Right renal cortex interstitium (tissue), 3 donors: ENCODE results near the gene B3GNT5. TPM values are rescaled to one million over a fixed set of nuclear protein-coding genes. Genes with fewer than 3 reads are reported as not detected.

Experiments used
- DNase-seq, 3 donors: peaks; one replicate each; pipeline ENCODE4 v3.0.0-alpha.2; 2013; ENCODE audit warnings: low read depth in 3 of 3, low spot score in 2 of 3
- polyA plus RNA-seq, 3 donors: library from polyadenylated mRNA; unstranded; fragments of 120-200 nt; gene quantifications; one replicate each; pipeline ENCODE4 v1.2.1, GENCODE V29; 2013; ENCODE audit not compliant: insufficient read length in 3 of 3

The B3GNT5 gene, protein sequence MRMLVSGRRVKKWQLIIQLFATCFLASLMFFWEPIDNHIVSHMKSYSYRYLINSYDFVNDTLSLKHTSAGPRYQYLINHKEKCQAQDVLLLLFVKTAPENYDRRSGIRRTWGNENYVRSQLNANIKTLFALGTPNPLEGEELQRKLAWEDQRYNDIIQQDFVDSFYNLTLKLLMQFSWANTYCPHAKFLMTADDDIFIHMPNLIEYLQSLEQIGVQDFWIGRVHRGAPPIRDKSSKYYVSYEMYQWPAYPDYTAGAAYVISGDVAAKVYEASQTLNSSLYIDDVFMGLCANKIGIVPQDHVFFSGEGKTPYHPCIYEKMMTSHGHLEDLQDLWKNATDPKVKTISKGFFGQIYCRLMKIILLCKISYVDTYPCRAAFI
- polyA plus RNA-seq = 10 to 100 TPM; 23.8 to 24.9 (median 24.5) TPM

DNA sequence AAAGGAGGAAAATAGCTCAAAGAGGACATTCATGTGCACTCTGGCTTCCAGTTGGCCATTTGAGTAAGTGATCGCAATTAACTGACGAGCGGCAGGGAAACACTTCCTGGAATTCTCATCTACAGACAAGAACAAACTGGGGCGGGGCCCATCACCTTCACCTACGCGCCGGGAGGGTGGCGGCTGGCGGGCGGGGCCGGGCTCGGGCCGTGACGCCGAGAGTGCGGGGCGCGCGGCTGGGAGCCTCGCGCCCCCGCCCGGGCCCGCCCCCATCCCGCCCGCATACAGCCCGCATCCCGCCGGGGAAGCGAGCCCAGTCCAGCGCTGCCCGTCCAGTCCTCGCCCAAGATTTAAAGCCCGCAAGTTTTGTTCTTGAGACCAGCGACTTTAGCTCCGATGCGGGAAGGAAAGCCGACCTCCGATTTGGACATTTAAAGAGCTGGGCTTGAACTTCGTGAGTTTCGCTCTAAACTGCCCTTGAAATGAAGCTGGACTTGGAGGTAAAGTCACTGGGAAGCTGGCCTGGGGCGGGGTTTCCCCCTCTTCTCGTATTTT lies at the start of gene B3GNT5:
Gene B3GNT5, plus strand, starts transcription at position 281 of the 555 bp plus-strand sequence. CDS start 16,546 bp downstream, outside the sequence.
- no peak for DNase-seq

GRCh38 chr3:183203670-183204069 lies 49.4 kb upstream of the B3GNT5 start:
- DNase-seq = no peak

- DNase-seq = no peak
These were observed 44.8 kb upstream of the B3GNT5 start for GRCh38 chr3:183208260-183208659.

DNA sequence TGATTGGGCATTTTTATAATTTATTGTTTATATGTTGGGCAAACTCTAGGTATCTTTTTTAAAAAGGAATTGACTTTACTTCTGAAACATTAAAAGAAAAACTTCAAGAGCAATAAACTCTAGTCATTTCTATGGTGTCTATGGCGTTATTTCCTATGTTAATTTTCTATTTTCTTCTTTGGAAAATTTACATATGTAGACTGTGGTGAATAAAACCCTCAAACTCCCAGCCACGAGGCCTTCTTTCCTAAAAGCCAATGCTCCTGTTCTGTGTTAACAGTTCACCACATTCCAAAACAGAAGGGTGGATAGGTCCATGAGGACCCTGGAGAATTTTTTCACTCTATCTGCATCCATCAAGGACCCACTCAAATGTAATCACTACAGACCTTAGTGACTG lies 44.3 kb upstream of the B3GNT5 start:
- DNase-seq = no peak

- DNase-seq = no peak
These were observed 42.7 kb upstream of the B3GNT5 start for GRCh38 chr3:183210341-183210740.

DNA sequence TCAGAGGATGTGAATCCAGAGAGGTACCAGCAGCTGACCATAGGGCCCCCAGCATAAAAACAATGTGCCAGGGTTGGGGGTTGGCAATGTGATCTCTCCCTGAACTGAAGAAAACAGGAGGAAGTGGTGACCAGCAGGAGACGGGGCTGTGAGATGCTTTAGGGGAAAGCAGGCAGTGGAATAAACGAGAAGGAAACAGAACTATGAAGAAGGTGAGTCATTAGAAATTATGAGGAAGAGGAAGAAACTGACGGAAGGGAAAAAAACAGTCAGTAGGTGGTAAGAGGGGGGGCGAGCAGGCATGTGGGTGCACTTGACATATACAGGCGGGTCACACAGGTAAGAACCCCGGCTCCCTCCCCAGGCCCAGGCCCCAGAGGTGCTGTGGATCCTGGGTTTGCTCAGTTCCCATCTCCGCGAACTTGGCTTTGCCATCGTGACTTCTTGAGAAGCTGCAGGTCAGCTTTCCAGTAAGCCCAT lies 42.2 kb upstream of the B3GNT5 start:
- no peak for DNase-seq

- no peak for DNase-seq
These were observed 41.7 kb upstream of the B3GNT5 start for GRCh38 chr3:183211352-183211751.

GRCh38 chr3:183212096-183212495 lies 41.0 kb upstream of the B3GNT5 start:
- no peak for DNase-seq

DNA sequence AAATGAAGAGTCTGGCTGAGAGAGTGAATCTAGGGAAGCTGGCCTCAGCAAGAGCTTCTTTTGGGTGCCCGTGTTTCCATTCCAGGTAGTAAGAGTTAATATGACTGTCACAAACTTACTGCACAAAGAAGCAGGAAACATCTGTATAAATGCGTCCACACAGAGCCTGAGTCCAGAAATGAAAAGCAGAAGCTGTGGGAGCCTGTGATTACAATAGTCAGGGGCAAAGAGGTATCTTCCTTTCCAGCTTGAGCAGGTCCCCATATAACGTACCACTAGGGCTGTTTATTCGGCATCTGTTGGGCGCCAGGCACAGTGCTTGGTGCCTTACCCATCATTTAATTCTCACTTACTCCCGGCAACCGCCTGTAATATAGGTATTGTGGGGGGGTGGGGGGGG lies 40.5 kb upstream of the B3GNT5 start:
- no peak for DNase-seq

DNA sequence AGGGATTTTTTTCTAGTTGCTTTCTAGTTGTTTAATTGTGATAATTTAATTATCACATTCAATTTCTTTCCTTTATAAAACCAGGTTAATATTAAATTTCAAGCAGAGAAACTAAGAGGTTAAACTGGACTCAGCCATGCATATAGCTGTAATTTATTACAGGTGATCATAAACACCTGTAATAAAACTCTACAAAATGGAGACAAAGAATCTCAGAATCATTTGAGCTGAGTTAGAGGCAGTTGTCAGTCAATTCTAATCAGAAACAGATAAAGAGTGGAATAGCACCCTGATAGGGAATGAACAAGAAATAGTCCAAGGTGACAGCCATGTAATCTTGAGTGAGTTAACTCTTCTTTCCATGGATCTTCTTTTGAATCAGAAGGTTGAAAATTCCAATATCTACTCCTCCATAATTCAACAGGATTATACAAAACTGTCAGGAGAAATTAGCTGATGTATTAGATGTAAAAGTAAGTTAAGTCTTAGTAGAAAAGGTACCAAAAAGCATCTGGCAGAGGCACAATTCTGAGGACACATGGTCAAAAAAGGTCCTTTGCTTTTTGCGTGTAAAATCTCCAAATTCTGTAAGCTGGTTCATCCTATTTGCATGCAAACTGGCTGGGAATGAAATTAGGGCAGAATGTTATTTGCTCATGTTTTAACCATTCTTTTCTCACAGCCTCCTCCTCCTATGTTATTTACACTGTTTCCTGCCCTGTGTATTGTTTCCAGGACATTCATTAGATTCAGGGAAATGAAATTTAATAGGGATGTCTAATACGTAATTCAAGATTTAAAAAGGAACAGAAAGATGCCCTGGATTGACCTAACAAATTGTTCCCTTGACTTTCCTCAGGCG lies 39.4 kb upstream of the B3GNT5 start:
- no peak for DNase-seq

DNA sequence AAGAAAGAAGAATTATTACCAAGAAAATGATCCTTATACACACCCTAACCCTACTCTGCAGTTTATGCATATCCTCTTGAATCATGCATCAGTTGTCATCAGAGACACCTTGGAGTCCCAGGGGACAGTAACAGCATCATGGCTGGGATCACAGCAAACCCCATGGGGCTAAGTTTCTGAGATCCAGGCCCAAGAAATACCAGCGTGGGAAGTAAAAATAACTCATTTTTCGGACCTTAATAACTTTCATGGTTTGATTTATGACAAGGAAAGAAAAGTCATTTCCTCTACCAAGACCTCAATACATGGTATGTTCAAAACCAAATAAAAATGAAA lies 38.8 kb upstream of the B3GNT5 start:
- no peak for DNase-seq

- no peak for DNase-seq
These were observed 37.4 kb upstream of the B3GNT5 start for GRCh38 chr3:183215591-183216202.

DNA sequence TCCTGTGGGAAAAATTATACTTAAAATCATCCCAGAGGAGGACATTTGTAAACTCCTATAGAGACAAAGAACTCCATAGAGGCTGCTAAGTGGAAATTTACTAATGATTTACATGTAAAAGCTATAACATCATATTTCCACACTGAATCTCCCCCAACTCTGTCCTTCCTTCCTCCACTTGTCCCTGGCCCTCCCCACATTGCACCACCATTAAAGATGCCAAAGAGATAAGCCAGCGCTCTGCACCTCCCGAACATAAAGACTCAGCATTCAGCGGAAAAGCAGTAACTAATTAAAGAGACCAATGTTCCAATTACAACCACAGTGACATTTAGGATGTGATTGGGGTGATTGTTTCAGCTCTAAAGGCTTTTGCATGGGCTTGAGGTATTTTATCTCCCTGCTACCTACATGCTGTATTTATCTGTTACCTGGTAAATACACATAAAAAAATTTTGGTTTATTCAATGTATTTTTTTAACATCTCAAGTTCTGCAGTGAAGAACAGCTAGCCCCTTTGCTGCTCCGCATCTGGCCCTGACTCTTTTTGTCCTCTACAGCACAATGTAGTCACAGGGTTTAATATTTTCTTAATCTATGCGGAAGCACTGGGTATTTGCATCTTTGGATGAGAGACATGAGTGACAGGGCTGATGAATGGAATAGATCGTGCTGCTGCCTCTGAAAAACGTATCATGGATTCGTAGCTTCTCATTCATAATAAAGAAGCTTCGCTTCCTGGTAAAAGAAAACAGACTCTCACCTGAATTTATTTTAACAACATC lies 35.3 kb upstream of the B3GNT5 start:
- no peak for DNase-seq

GRCh38 chr3:183218826-183219225 lies 34.2 kb upstream of the B3GNT5 start:
- DNase-seq = no peak

DNA sequence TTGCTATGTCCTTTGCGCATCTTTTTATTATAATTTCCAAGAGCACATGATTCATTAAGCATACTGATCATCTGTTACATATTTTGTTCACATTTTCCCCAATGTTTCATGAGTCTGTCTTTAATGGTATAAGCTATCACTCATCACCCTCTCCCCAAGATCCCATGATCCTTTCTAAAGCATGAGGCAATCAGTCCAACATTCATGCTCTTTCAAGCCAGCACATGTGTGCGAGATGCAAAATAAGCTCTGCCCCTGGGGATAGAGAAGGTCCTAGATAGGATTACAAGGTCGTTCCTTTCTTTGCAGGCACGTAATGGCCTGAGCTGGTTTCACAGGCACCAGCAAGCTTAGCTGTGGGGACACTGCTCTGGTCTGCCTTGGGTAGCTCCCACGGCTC lies 32.2 kb upstream of the B3GNT5 start:
- no peak for DNase-seq

- DNase-seq = no peak
These were observed 30.3 kb upstream of the B3GNT5 start for GRCh38 chr3:183222631-183223235.

GRCh38 chr3:183224180-183224970 lies 28.7 kb upstream of the B3GNT5 start:
- DNase-seq = no peak

- DNase-seq = no peak
These were observed 26.6 kb upstream of the B3GNT5 start for GRCh38 chr3:183226333-183226890.

- DNase-seq = no peak
These were observed 25.5 kb upstream of the B3GNT5 start for GRCh38 chr3:183227586-183227985.
